HG03175 (cell line): ENCODE data around the gene ADAT3.

Experiments
- ATAC-seq: cut with Tn5 transposase; IDR thresholded peaks from one replicate; pipeline ENCODE4 v1.9.1; 2021; ENCODE audit warnings: mild to moderate bottlenecking, moderate library complexity; ENCODE audit not compliant: unreplicated experiment

Gene ADAT3

DNA sequence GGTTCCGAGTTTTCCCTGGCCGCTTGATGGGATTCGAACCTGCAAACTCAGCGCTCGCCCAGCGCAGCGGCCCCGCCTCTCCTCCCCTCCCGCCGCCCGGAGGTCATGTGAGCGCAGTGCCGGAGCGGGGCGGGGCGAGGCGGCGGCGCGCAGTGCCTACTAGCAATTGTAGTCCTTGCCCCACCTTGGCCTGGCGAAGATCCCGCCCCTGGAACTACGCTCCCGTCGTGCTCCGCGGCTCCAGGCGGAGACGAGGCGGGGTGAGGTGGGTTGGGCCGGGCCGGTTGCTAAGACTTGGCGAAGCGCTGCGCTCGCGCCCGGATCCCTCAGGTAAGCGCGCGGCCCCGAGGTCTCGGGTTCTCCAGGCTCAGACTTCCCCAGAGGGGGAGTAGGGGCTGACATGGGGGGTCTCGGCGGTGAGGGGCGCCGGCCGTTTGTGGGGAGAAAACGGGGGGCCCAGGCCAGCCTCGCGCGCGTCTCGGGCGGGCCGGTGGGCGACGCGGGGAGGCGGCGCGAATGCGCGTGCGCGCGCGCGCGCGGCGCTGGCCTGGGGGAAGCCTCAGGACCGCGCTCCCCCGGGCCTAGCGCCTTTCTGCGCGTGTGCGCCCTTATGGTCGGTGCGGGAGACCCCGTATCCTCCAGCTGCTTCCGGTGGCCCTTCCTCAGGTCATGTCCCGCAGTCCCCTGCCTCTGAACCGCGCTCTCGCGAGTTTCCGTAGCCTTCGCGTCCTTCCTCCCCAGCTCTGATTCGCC lies at the start of gene ADAT3, which contains the start of gene SCAMP4:
ADAT3 (plus strand) TSS at position 290 of the 753 bp plus-strand sequence. CDS start 6,649 bp downstream, outside the sequence.
SCAMP4 (plus strand) TSS at position 290 of the 753 bp plus-strand sequence. CDS start 9,621 bp downstream, outside the sequence.
- peak; percentile 80 for ATAC-seq

- ATAC-seq = no peak
Observed at GRCh38 chr19:1855828-1856255, 49.4 kb upstream of the ADAT3 start.

- ATAC-seq = no peak
Observed at GRCh38 chr19:1856345-1856697, 48.9 kb upstream of the ADAT3 start.

- ATAC-seq = no peak
Observed at GRCh38 chr19:1856698-1857603, 48.2 kb upstream of the ADAT3 start.

DNA sequence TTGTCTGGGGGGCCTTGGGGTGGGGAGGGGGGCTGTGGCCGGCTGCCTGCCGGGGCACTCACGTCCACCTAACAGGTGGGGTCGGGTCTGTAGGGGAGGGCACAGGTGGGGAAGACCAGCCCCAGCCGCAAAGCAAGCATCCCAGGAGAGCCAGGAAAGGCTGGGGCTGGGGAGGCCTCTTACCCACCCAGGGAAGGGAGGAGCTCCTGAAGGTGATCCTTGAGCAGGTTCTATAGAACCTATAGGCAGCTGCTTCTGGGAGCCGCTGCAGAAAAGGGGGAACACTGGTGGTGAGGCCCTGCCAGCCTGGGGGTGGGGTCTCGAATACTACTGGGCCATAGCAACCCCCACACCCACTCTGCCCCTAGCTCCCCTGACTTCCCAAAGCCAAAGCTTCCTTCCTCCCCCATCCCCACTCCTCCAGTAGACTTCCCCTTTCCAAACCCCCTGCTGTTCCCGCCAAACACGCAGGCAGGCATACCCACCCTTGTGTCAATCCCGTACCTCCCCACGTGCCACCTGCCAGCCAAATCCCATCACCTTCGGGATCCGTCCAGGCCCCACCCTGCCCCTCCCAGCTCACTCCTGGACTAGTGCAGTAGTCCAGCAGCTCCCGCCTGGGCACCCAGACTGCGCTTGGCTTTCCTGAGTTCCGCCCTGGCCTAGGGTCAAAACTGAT lies 47.4 kb upstream of the ADAT3 start:
- ATAC-seq = no peak

GRCh38 chr19:1858412-1859081 lies 46.7 kb upstream of the ADAT3 start:
- no peak for ATAC-seq

DNA sequence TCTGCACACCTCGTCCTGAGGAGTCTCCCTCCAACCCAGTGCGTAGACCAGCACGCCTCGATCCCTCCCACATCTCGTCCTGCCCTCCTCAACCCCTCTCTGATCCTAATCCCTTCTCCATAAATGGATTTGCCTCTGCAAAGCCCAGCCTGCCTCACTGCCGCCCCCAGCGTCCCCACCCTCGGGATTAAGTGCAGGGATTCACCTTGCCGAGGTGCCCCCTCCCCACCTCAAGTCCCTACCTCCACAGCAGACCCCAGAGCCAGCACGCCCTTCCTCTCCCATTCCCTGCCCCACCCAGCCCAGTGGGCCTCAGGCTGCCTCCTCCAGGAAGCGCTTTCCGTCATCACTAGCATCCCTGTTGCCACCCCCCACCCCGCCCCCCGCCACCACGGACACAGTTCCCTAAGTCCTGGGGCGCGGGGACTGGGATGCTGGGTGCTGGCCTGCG lies 45.8 kb upstream of the ADAT3 start:
- no peak for ATAC-seq

DNA sequence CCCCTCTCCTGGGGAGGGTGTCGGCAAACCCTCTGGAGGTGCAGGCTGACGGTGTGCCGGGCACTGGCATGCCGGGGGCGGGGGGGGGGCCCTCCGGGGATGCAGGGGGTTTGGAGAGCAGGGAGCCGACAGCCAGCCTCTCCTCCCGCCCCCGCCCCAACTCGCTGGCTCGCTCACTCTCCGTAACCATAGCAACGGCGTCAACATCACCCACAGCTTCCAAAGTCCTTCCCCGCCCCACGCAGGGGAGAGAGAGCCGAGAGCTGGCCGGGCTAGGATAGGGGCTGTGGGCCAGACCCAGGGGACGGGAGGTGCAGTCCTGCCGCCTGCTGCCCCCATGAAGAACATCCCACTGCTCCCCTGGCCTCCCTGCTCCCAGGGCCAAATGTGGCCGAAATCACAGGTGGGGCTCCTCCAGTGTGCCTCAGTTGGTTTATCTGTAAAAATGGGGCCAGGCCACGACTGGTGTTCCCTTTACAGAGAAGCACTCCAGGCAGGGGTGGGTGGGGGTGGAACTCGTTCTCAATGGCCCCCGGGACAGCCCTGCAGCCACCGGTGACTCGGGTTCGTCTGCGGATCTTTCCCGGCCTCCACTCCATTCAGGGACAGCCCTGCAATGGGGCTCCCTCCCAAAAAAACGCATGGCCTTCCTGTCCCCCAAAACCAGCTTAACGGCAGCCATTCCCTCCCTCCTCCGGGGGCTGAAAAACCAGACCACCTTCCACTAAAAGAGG lies 45.0 kb upstream of the ADAT3 start:
- ATAC-seq = no peak

DNA sequence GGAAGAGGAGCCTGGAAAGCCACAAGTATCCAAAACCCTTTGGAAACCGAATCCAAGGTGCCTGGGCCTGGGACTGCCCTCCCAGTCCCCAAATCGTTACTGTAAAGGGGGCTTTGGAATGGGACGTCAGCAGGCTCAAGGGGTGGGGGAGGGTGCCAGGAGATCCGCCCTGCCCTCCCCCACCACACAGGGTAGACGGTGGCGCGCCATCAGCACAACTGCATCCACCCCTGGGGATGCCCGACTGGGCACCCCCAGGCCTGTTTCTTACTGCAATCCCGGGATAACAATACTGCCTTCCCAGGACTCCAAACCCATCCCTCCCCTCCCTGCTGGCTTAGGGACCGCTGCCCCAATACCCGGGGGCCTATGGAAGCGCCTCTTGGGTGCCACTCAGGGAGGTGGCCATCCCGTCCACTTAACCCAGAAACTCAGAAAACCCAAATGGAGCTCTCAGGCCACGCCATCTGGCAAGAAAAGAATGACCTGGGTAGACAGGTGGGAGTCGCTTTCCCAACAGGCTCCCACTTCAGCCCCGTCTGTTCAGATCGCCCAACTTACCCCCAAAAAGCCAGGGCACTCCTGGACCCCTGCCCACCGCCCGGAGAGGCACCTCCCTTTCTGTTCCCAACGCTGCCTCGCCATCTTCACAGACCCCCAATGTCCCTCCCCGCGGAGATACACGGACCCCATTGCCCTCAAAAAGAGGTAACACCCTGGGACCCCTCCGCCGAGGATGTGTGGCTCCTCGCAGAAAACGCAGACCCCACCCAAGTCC lies 44.2 kb upstream of the ADAT3 start:
- no peak for ATAC-seq

- no peak for ATAC-seq
Observed at GRCh38 chr19:1861599-1862031, 43.6 kb upstream of the ADAT3 start.

- ATAC-seq = no peak
Observed at GRCh38 chr19:1862068-1862423, 43.2 kb upstream of the ADAT3 start.

GRCh38 chr19:1862424-1863327 lies 42.5 kb upstream of the ADAT3 start:
- ATAC-seq = no peak

- no peak for ATAC-seq
Observed at GRCh38 chr19:1863328-1863637, 41.9 kb upstream of the ADAT3 start, which contains the start of gene KLF16. KLF16 (minus strand) TSS chr19:1863579; CDS start chr19:1863497, 82 bp downstream.

DNA sequence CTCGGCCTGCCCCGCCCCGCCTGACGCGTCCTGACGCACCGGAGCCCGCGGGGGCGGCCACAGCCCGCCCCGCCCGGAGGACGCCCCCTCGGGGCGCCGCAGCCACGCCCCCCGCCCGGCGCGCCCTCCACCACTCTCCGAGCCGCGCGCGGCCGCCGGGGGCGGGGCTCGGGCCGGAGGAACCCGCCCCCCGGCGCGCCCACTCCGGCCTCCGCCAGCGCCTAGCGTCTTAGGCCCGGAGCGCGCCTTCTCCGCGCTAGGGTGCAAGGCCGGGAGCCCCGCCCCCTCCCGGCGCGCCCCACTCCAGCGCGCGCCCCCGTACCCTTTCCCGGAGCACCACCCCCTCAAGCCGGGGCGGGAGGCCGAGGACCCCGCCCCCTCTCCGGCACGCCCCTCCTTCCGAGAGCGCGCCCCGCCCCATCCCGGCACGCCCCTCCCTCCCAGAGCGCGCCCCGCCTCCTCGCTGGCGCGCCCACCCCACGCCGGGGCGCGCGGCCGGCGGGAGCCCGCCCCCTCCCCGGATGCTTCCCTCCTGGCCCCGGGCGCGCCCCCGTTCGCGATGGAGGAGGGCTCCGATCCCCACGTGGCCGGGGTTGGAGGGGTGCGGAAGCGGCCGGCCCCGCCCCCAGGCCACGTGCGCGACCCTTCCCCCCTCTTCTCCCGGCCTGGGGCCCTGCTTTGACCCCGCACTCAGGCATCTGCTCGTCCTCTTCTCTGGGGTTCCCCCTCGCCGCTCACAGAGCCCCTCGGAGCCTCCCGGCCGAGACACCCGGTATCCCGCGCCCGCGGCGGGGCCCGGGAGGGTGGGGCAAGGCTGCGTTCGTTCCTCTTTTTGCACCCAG lies 41.3 kb upstream of the ADAT3 start:
- peak; percentile 59 for ATAC-seq

DNA sequence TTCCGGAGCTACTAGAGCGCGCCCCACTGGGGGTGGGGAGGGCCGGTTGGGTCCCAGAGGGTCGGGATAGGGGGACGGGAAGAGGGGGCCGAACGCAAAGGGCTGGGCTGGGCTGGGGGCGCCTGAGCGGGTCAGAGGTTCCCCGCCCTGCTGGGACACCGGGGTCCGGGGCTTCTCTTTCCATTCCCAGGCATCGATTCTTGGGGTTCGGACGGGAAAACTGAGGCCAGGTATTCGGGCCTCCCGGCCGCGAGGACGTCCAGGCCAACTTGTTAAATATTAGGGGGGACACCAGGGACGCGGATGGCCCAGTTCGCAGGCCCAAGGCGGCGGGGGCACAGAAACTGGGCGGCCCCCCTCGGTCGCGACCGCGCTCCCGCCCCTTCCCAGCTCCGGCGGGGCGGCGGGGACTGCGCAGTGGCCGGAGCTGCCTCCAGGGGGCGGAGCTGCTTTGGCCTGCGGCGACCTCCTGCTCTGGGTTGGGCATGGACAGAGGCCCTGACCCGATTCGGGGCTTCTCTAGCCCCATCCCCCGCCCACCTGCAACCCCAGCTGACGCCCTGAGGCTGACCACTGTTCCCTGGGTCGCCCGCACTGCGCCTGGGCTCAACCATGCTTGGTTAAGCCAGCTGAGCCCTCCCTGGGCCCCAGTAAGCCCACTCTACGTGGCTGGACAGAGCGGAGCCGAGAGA lies 40.6 kb upstream of the ADAT3 start:
- peak; percentile 26 for ATAC-seq

GRCh38 chr19:1865172-1866010 lies 39.8 kb upstream of the ADAT3 start:
- ATAC-seq = no peak
